Measurements from ENCODE around the gene RPUSD3. TPM values are rescaled to one million over a fixed set of nuclear protein-coding genes. Genes with fewer than 3 reads are reported as not detected.
"Not testable (repeated sequence)": the region's sequence is repeated elsewhere in the genome, so short reads cannot be mapped to it uniquely, and the experiment has no call there.

RPUSD3 gene
- total and polyA plus RNA-seq, 5 donors from 2014 or later: 21.1 to 72.3 (median 62.2) TPM

- DNase-seq: no peak
- Mint-ChIP-seq H3K27me3 (peaks cover 5% of the 10 kb centered on the region), H3K4me1 (no peaks in the 10 kb centered on the region), H3K27ac (no peak overlapping the region), H3K4me3 (peak overlapping the region in 1 of 4 donors; percentile 58), H3K36me3 (no peaks in the 10 kb centered on the region), H3K9me3 (no peaks in the 10 kb centered on the region)
- no peak for ATAC-seq (ENCODE audit: low read depth in 2 of 2)
- H3K27me3 ChIP-seq (ENCODE audit: control insufficient read depth, insufficient read depth, low read length): no peaks in the 10 kb centered on the region
- no peaks in the 10 kb centered on the region for H3K9me3 ChIP-seq (ENCODE audit: control insufficient read depth in 2 of 2, low read length in 2 of 2)
- no peaks in the 10 kb centered on the region for H3K4me1 ChIP-seq (ENCODE audit: control insufficient read depth, insufficient read depth, low read length, poor library complexity, severe bottlenecking)
- no peaks in the 10 kb centered on the region for H3K36me3 ChIP-seq (ENCODE audit: control insufficient read depth, insufficient read depth, low read length)
- no peak overlapping the region for H3K27ac ChIP-seq (ENCODE audit: insufficient read depth, low read length, poor library complexity, severe bottlenecking)
- H3K4me3 ChIP-seq (ENCODE audit: low read depth, low read length): no peak overlapping the region
Measured at GRCh38 chr3:9875448-9875847, 31.6 kb upstream of the RPUSD3 start.

DNA sequence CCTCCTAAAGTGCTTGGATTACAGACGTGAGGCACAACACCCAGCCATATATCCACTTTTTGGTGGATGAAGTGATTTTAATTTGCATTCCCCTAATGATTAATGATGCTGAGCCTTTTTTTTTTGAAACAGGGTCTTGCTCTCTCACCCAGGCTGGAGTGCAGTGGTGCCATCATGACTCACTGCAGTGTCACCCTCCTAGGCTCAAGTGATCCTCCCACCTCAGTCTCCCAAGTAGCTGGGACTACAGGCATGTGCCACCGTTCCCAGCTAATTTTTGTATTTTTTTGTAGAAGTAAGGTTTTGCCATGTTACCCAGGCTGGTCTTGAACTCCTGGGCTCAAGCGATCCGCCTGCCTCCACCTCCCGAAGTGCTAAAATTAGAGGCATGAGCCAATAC lies 28.3 kb upstream of the RPUSD3 start:
- H3K27me3 ChIP-seq (ENCODE audit: control insufficient read depth, insufficient read depth, low read length); H3K27ac ChIP-seq (ENCODE audit: insufficient read depth, low read length, poor library complexity, severe bottlenecking); H3K4me3 Mint-ChIP-seq; H3K4me1 Mint-ChIP-seq; H3K36me3 ChIP-seq (ENCODE audit: control insufficient read depth, insufficient read depth, low read length); H3K4me3 ChIP-seq (ENCODE audit: low read depth, low read length); H3K27me3 Mint-ChIP-seq; ATAC-seq (ENCODE audit: low read depth in 2 of 2); H3K9me3 ChIP-seq (ENCODE audit: control insufficient read depth in 2 of 2, low read length in 2 of 2); H3K27ac Mint-ChIP-seq; H3K36me3 Mint-ChIP-seq; H3K9me3 Mint-ChIP-seq; H3K4me1 ChIP-seq (ENCODE audit: control insufficient read depth, insufficient read depth, low read length, poor library complexity, severe bottlenecking); DNase-seq: not testable (repeated sequence)

GRCh38 chr3:9870978-9871377 lies 27.2 kb upstream of the RPUSD3 start:
- no peaks in the 10 kb centered on the region for H3K36me3 ChIP-seq (ENCODE audit: control insufficient read depth, insufficient read depth, low read length)
- Mint-ChIP-seq H3K4me1 (no peaks in the 10 kb centered on the region), H3K4me3 (no peak overlapping the region), H3K9me3 (no peaks in the 10 kb centered on the region), H3K36me3 (no peaks in the 10 kb centered on the region), H3K27me3 (peaks cover 5% of the 10 kb centered on the region), H3K27ac (no peak overlapping the region)
- no peak overlapping the region for H3K27ac ChIP-seq (ENCODE audit: insufficient read depth, low read length, poor library complexity, severe bottlenecking)
- DNase-seq (no peak), ATAC-seq (ENCODE audit: low read depth in 2 of 2) (no peak)
- no peaks in the 10 kb centered on the region for H3K9me3 ChIP-seq (ENCODE audit: control insufficient read depth in 2 of 2, low read length in 2 of 2)
- H3K27me3 ChIP-seq (ENCODE audit: control insufficient read depth, insufficient read depth, low read length): no peaks in the 10 kb centered on the region
- no peak overlapping the region for H3K4me3 ChIP-seq (ENCODE audit: low read depth, low read length)
- H3K4me1 ChIP-seq (ENCODE audit: control insufficient read depth, insufficient read depth, low read length, poor library complexity, severe bottlenecking): no peaks in the 10 kb centered on the region

GRCh38 chr3:9869955-9870354 lies 26.1 kb upstream of the RPUSD3 start:
- Mint-ChIP-seq H3K36me3 (no peaks in the 10 kb centered on the region), H3K27me3 (peaks cover 1% of the 10 kb centered on the region), H3K9me3 (no peaks in the 10 kb centered on the region), H3K4me3 (no peak overlapping the region), H3K4me1 (no peaks in the 10 kb centered on the region), H3K27ac (no peak overlapping the region)
- DNase-seq: no peak
- Histone ChIP-seq H3K36me3 (ENCODE audit: control insufficient read depth, insufficient read depth, low read length) (no peaks in the 10 kb centered on the region), H3K4me3 (ENCODE audit: low read depth, low read length) (no peak overlapping the region), H3K9me3 (ENCODE audit: control insufficient read depth in 2 of 2, low read length in 2 of 2) (no peaks in the 10 kb centered on the region), H3K4me1 (ENCODE audit: control insufficient read depth, insufficient read depth, low read length, poor library complexity, severe bottlenecking) (no peaks in the 10 kb centered on the region), H3K27me3 (ENCODE audit: control insufficient read depth, insufficient read depth, low read length) (no peaks in the 10 kb centered on the region), H3K27ac (ENCODE audit: insufficient read depth, low read length, poor library complexity, severe bottlenecking) (no peak overlapping the region)
- ATAC-seq (ENCODE audit: low read depth in 2 of 2): no peak

DNA sequence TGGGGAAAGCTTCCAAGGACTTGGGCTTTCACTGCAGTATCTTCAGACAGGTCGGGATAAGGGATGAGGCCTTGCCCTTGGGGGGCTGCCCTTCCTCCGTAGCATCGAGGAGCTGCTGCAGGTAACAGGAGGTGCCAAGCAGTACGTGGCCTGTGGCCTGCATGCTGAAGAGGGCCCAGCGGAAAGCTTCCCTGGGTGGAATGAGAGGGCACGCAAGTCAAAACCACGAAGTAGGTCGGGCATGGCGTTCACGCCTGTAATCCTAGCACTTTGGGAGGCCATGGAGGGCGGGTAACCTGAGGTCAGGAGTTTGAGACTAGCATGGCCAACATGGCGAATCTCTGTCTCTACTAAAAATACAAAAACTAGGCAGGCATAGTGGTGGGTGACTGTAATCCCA lies 23.3 kb upstream of the RPUSD3 start:
- ATAC-seq (ENCODE audit: low read depth in 2 of 2) (no peak), DNase-seq (no peak)
- H3K27ac Mint-ChIP-seq: no peak overlapping the region
- peaks cover 8% of the 10 kb centered on the region for H3K27me3 Mint-ChIP-seq
- H3K4me1 ChIP-seq (ENCODE audit: control insufficient read depth, insufficient read depth, low read length, poor library complexity, severe bottlenecking): peaks cover 8% of the 10 kb centered on the region
- peaks cover 0 to 5% (median 0%) of the 10 kb centered on the region in 4 donors for H3K4me1 Mint-ChIP-seq
- no peaks in the 10 kb centered on the region for H3K36me3 Mint-ChIP-seq
- H3K27ac ChIP-seq (ENCODE audit: insufficient read depth, low read length, poor library complexity, severe bottlenecking): no peak overlapping the region
- H3K9me3 Mint-ChIP-seq: no peaks in the 10 kb centered on the region
- no peak overlapping the region for H3K4me3 ChIP-seq (ENCODE audit: low read depth, low read length)
- no peaks in the 10 kb centered on the region for H3K36me3 ChIP-seq (ENCODE audit: control insufficient read depth, insufficient read depth, low read length)
- peak overlapping the region in 1 of 4 donors; percentile 51 for H3K4me3 Mint-ChIP-seq
- no peaks in the 10 kb centered on the region for H3K9me3 ChIP-seq (ENCODE audit: control insufficient read depth in 2 of 2, low read length in 2 of 2)
- no peaks in the 10 kb centered on the region for H3K27me3 ChIP-seq (ENCODE audit: control insufficient read depth, insufficient read depth, low read length)

GRCh38 chr3:9866639-9867038 lies 22.8 kb upstream of the RPUSD3 start:
- Mint-ChIP-seq H3K4me3 (no peak overlapping the region), H3K27me3 (peaks cover 13% of the 10 kb centered on the region), H3K9me3 (no peaks in the 10 kb centered on the region), H3K36me3 (no peaks in the 10 kb centered on the region), H3K27ac (no peak overlapping the region), H3K4me1 (peaks cover 0 to 8% (median 0%) of the 10 kb centered on the region in 4 donors)
- no peaks in the 10 kb centered on the region for H3K36me3 ChIP-seq (ENCODE audit: control insufficient read depth, insufficient read depth, low read length)
- H3K4me1 ChIP-seq (ENCODE audit: control insufficient read depth, insufficient read depth, low read length, poor library complexity, severe bottlenecking): peaks cover 8% of the 10 kb centered on the region
- DNase-seq (no peak), ATAC-seq (ENCODE audit: low read depth in 2 of 2) (no peak)
- H3K4me3 ChIP-seq (ENCODE audit: low read depth, low read length): no peak overlapping the region
- no peak overlapping the region for H3K27ac ChIP-seq (ENCODE audit: insufficient read depth, low read length, poor library complexity, severe bottlenecking)
- no peaks in the 10 kb centered on the region for H3K9me3 ChIP-seq (ENCODE audit: control insufficient read depth in 2 of 2, low read length in 2 of 2)
- H3K27me3 ChIP-seq (ENCODE audit: control insufficient read depth, insufficient read depth, low read length): no peaks in the 10 kb centered on the region

GRCh38 chr3:9865125-9865637 lies 21.4 kb upstream of the RPUSD3 start:
- H3K36me3 Mint-ChIP-seq; H3K4me3 ChIP-seq (ENCODE audit: low read depth, low read length); H3K9me3 Mint-ChIP-seq; H3K9me3 ChIP-seq (ENCODE audit: control insufficient read depth in 2 of 2, low read length in 2 of 2); H3K4me1 ChIP-seq (ENCODE audit: control insufficient read depth, insufficient read depth, low read length, poor library complexity, severe bottlenecking); H3K36me3 ChIP-seq (ENCODE audit: control insufficient read depth, insufficient read depth, low read length); H3K4me1 Mint-ChIP-seq; H3K27ac Mint-ChIP-seq; ATAC-seq (ENCODE audit: low read depth in 2 of 2); DNase-seq; H3K27ac ChIP-seq (ENCODE audit: insufficient read depth, low read length, poor library complexity, severe bottlenecking); H3K27me3 ChIP-seq (ENCODE audit: control insufficient read depth, insufficient read depth, low read length); H3K4me3 Mint-ChIP-seq: not testable (repeated sequence)
- peaks cover 18% of the 10 kb centered on the region for H3K27me3 Mint-ChIP-seq

GRCh38 chr3:9864200-9864927 lies 20.6 kb upstream of the RPUSD3 start:
- ATAC-seq (ENCODE audit: low read depth in 2 of 2) (no peak), DNase-seq (no peak)
- H3K4me1 ChIP-seq (ENCODE audit: control insufficient read depth, insufficient read depth, low read length, poor library complexity, severe bottlenecking): peaks cover 8% of the 10 kb centered on the region
- Mint-ChIP-seq H3K4me1 (peaks cover 0 to 8% (median 0%) of the 10 kb centered on the region in 4 donors), H3K36me3 (no peaks in the 10 kb centered on the region), H3K27me3 (peaks cover 18% of the 10 kb centered on the region), H3K9me3 (no peaks in the 10 kb centered on the region), H3K27ac (no peak overlapping the region), H3K4me3 (no peak overlapping the region)
- no peaks in the 10 kb centered on the region for H3K27me3 ChIP-seq (ENCODE audit: control insufficient read depth, insufficient read depth, low read length)
- H3K27ac ChIP-seq (ENCODE audit: insufficient read depth, low read length, poor library complexity, severe bottlenecking): no peak overlapping the region
- H3K9me3 ChIP-seq (ENCODE audit: control insufficient read depth in 2 of 2, low read length in 2 of 2): no peaks in the 10 kb centered on the region
- no peaks in the 10 kb centered on the region for H3K36me3 ChIP-seq (ENCODE audit: control insufficient read depth, insufficient read depth, low read length)
- no peak overlapping the region for H3K4me3 ChIP-seq (ENCODE audit: low read depth, low read length)
